ENCODE data around the gene COL23A1.

GRCh38 chr5:178465228-178465860 lies 124.8 kb downstream of the COL23A1 start:
- TF ChIP-seq, protein P1, sequence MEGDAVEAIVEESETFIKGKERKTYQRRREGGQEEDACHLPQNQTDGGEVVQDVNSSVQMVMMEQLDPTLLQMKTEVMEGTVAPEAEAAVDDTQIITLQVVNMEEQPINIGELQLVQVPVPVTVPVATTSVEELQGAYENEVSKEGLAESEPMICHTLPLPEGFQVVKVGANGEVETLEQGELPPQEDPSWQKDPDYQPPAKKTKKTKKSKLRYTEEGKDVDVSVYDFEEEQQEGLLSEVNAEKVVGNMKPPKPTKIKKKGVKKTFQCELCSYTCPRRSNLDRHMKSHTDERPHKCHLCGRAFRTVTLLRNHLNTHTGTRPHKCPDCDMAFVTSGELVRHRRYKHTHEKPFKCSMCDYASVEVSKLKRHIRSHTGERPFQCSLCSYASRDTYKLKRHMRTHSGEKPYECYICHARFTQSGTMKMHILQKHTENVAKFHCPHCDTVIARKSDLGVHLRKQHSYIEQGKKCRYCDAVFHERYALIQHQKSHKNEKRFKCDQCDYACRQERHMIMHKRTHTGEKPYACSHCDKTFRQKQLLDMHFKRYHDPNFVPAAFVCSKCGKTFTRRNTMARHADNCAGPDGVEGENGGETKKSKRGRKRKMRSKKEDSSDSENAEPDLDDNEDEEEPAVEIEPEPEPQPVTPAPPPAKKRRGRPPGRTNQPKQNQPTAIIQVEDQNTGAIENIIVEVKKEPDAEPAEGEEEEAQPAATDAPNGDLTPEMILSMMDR (conservative IDR thresholded peaks at IDR 0.05; ENCODE audit: low read depth, low read length), result no peak
- TF ChIP-seq EZH2 (IDR thresholded peaks at IDR 0.05; ENCODE audit: borderline replicate concordance, low read depth, low read length, poor library complexity, severe bottlenecking), result no peak
